Ascending aorta (tissue), 2 donors: ENCODE results near the gene TPP2. TPM values are rescaled to one million over a fixed set of nuclear protein-coding genes. Genes with fewer than 3 reads are reported as not detected.

Experiments used
- DNase-seq, 2 donors: peaks; one replicate each; pipeline ENCODE4 v3.0.0-alpha.2; 2019; ENCODE audit warnings: low spot score in 2 of 2
- H3K27ac ChIP-seq, 2 donors: fragments of 200-600 bp; sonication (generic); one replicate each; pipeline ENCODE4 v1.5.1; 2016 to 2017; ENCODE audit warnings: mild to moderate bottlenecking in 1 of 2
- H3K27me3 ChIP-seq: fragments of 200-600 bp; sonication (generic); one replicate; pipeline ENCODE4 v1.5.1; 2017
- H3K36me3 ChIP-seq, 2 donors: fragments of 200-600 bp; sonication (generic); one replicate each; pipeline ENCODE4 v1.5.1; 2016
- H3K4me1 ChIP-seq, 2 donors: fragments of 200-600 bp; sonication (generic); one replicate each; pipeline ENCODE4 v1.5.1; 2016 to 2017; ENCODE audit warnings: mild to moderate bottlenecking in 1 of 2
- H3K4me3 ChIP-seq, 2 donors: fragments of 200-600 bp; sonication (generic); one replicate each; pipeline ENCODE4 v1.5.1; 2016 to 2017; ENCODE audit warnings: mild to moderate bottlenecking in 1 of 2
- H3K9me3 ChIP-seq, 2 donors: fragments of 200-600 bp; sonication (generic); one replicate each; pipeline ENCODE4 v1.5.1; 2016
- CTCF ChIP-seq, 3 experiments: fragments of 200-600 bp in 2 of 3; fragments of 450-650 bp in 1 of 3; sonication (generic) in 2 of 3; IDR thresholded peaks; one replicate each; pipeline ENCODE4 v1.5.1; 2016 to 2019; ENCODE audit warnings: antibody characterized with exemption in 3 of 3, mild to moderate bottlenecking in 1 of 3, moderate library complexity in 1 of 3
- intact Hi-C: fragments of 100-400 bp; cut with DNase I; formaldehyde crosslinking; loops from one replicate; pipeline ENCODE4 v1.15.1; 2023
- total RNA-seq: library from RNA; depleted of rRNA; stranded (reverse); fragments of >200 nt; gene quantifications from one replicate; pipeline ENCODE4 v1.1.0, GENCODE V29; 2016

The TPP2 gene
- total RNA-seq, 1 donor from 2014 or later = 21.4 TPM

- no peaks in the 10 kb centered on the region for H3K27me3 ChIP-seq
- no peak for TF ChIP-seq CTCF (IDR thresholded peaks at IDR 0.05)
- peaks cover 0 to 3% of the 10 kb centered on the region in 2 donors for H3K4me1 ChIP-seq
- peaks cover 32 to 52% of the 10 kb centered on the region in 2 donors for H3K36me3 ChIP-seq
- H3K4me3 ChIP-seq = no peak overlapping the region
- no peaks in the 10 kb centered on the region for H3K9me3 ChIP-seq
- H3K27ac ChIP-seq = no peak overlapping the region
- DNase-seq = no peak
- intact Hi-C loops = no loop called here
Observed at GRCh38 chr13:102609696-102610095, 12.9 kb downstream of the TPP2 start.

GRCh38 chr13:102610296-102610895, 13.6 kb downstream of the TPP2 start:
- no peaks in the 10 kb centered on the region for H3K9me3 ChIP-seq
- H3K4me1 ChIP-seq = peaks cover 0 to 3% of the 10 kb centered on the region in 2 donors
- no peak for TF ChIP-seq CTCF (IDR thresholded peaks at IDR 0.05)
- no peak for DNase-seq
- intact Hi-C loops = no loop called here
- peaks cover 27 to 47% of the 10 kb centered on the region in 2 donors for H3K36me3 ChIP-seq
- H3K4me3 ChIP-seq = no peak overlapping the region
- no peaks in the 10 kb centered on the region for H3K27me3 ChIP-seq
- H3K27ac ChIP-seq = no peak overlapping the region

GRCh38 chr13:102617697-102618350, 21.0 kb downstream of the TPP2 start:
- intact Hi-C loops = no loop called here
- Histone ChIP-seq H3K9me3 (no peaks in the 10 kb centered on the region), H3K36me3 (peaks cover 42 to 62% of the 10 kb centered on the region in 2 donors), H3K4me1 (no peaks in the 10 kb centered on the region), H3K4me3 (no peak overlapping the region), H3K27ac (no peak overlapping the region), H3K27me3 (no peaks in the 10 kb centered on the region)
- no peak for DNase-seq
- no peak for TF ChIP-seq CTCF (IDR thresholded peaks at IDR 0.05)

- Histone ChIP-seq H3K4me1 (no peaks in the 10 kb centered on the region), H3K4me3 (no peak overlapping the region), H3K9me3 (no peaks in the 10 kb centered on the region), H3K36me3 (peaks cover 56 to 75% of the 10 kb centered on the region in 2 donors), H3K27me3 (no peaks in the 10 kb centered on the region), H3K27ac (no peak overlapping the region)
- DNase-seq = no peak
- no peak for TF ChIP-seq CTCF (IDR thresholded peaks at IDR 0.05)
- intact Hi-C loops = no loop called here
Observed at GRCh38 chr13:102620516-102620915, 23.7 kb downstream of the TPP2 start.

- intact Hi-C loops = no loop called here
- Histone ChIP-seq H3K27me3 (no peaks in the 10 kb centered on the region), H3K36me3 (peaks cover 45 to 78% of the 10 kb centered on the region in 2 donors), H3K4me1 (no peaks in the 10 kb centered on the region), H3K4me3 (no peak overlapping the region), H3K9me3 (no peaks in the 10 kb centered on the region), H3K27ac (no peak overlapping the region)
- TF ChIP-seq CTCF (IDR thresholded peaks at IDR 0.05) = no peak
- DNase-seq = no peak
Observed at GRCh38 chr13:102626928-102627327, 30.1 kb downstream of the TPP2 start.
